Measurements from ENCODE around the gene NIPBL. TPM values are rescaled to one million over a fixed set of nuclear protein-coding genes. Genes with fewer than 3 reads are reported as not detected.
"Not testable (repeated sequence)": the region's sequence is repeated elsewhere in the genome, so short reads cannot be mapped to it uniquely, and the experiment has no call there.

NIPBL gene
- total RNA-seq, 2 experiments from 2014 or later, result 55.5 to 58.7 TPM

GRCh38 chr5:37080697-37081096 lies 204.1 kb downstream of the NIPBL start:
- Mint-ChIP-seq H3K27ac (no peak overlapping the region), H3K27me3 (no peaks in the 10 kb centered on the region), H3K4me1 (no peaks in the 10 kb centered on the region), H3K36me3 (ENCODE audit: low read depth) (peaks cover 8% of the 10 kb centered on the region), H3K4me3 (no peak overlapping the region), H3K9me3 (no peaks in the 10 kb centered on the region)
- CTCF ChIA-PET, result no interaction called here
- DNase-seq, result no peak
- POLR2A ChIA-PET, result interaction anchor here (1.9 kb wide), 1 partner anchor 9 kb away, joined by 4 read pairs; no protein-coding TSS in a partner anchor

DNA sequence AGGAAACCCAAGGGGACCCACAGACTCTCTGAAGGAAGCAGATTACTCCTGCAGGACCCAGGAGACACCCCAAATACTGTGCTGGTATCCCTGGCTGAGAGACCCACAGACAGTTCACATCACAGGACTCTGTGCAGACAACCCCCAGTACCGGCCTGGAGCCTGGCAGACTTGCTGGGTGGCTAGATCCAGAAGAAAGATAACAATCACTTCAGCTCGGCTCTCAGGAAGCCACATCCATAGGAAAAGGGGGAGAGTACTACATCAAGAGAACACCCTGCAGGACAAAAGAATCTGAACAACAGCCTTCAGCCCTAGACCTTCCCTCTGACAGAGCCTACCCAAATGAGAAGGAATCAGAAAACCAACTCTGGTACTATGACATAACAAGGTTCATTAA lies 206.4 kb downstream of the NIPBL start:
- CTCF ChIA-PET; H3K9me3 Mint-ChIP-seq; H3K4me1 Mint-ChIP-seq; POLR2A ChIA-PET; H3K27me3 Mint-ChIP-seq; H3K4me3 Mint-ChIP-seq; DNase-seq; H3K27ac Mint-ChIP-seq; H3K36me3 Mint-ChIP-seq (ENCODE audit: low read depth): not testable (repeated sequence)

DNA sequence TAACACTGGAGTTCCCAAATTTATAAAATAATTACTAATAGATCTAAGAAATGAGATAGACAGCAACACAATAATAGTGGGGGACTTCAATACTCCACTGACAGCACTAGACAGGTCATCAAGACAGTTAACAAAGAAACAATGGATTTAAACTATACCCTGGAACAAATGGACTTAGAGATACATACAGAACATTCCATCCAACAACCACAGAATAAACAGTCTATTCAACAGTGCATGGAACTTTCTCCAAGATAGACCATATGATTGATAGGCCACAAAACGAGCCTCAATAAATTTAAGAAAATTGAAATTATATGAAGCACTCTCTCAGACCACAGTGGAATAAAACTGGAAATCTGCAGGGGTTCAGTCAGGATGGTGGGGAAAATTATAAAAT lies 209.5 kb downstream of the NIPBL start:
- H3K27ac Mint-ChIP-seq; H3K36me3 Mint-ChIP-seq (ENCODE audit: low read depth); H3K9me3 Mint-ChIP-seq; H3K27me3 Mint-ChIP-seq; CTCF ChIA-PET; H3K4me3 Mint-ChIP-seq; POLR2A ChIA-PET; DNase-seq; H3K4me1 Mint-ChIP-seq: not testable (repeated sequence)

GRCh38 chr5:37086466-37087173 lies 210.1 kb downstream of the NIPBL start:
- no peak for DNase-seq
- Mint-ChIP-seq H3K9me3 (peaks cover 2% of the 10 kb centered on the region), H3K4me1 (no peaks in the 10 kb centered on the region), H3K27me3 (no peaks in the 10 kb centered on the region), H3K27ac (no peak overlapping the region), H3K36me3 (ENCODE audit: low read depth) (no peaks in the 10 kb centered on the region), H3K4me3 (no peak overlapping the region)
- CTCF ChIA-PET, result no interaction called here
- POLR2A ChIA-PET, result no interaction called here

DNA sequence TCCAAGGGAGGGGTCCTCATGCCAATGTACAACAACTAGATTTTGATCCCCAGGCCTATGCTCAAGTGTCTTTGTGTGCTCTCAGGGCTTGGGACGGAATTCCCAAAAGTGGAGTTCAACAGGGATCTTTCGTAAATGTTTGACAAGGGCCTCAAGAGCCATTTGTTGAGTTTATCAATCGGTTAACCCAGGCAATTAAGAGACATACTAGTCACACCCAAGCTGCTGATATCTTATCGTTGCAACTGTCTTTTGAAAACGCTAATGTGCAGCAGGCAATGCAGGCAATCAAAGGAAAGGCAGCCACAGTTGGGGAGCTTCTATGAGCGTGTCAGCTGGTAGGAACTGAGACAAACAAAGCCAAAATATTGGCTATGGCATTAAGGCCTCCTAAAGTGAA lies 211.4 kb downstream of the NIPBL start:
- no peak overlapping the region for H3K27ac Mint-ChIP-seq
- CTCF ChIA-PET, result no interaction called here

GRCh38 chr5:37090123-37090726 lies 213.7 kb downstream of the NIPBL start:
- Mint-ChIP-seq H3K36me3 (ENCODE audit: low read depth) (peaks cover 6% of the 10 kb centered on the region), H3K9me3 (peaks cover 2% of the 10 kb centered on the region), H3K4me1 (no peaks in the 10 kb centered on the region), H3K27me3 (no peaks in the 10 kb centered on the region), H3K4me3 (no peak overlapping the region), H3K27ac (no peak overlapping the region)
- ChIA-PET CTCF (no interaction called here), POLR2A (no interaction called here)
- no peak for DNase-seq

More for the DNA sequence above, 211.4 kb downstream of the NIPBL start:
- no peak for DNase-seq
- Mint-ChIP-seq H3K9me3 (peaks cover 2% of the 10 kb centered on the region), H3K4me3 (no peak overlapping the region), H3K4me1 (no peaks in the 10 kb centered on the region), H3K36me3 (ENCODE audit: low read depth) (no peaks in the 10 kb centered on the region), H3K27me3 (no peaks in the 10 kb centered on the region)
- POLR2A ChIA-PET, result no interaction called here

DNA sequence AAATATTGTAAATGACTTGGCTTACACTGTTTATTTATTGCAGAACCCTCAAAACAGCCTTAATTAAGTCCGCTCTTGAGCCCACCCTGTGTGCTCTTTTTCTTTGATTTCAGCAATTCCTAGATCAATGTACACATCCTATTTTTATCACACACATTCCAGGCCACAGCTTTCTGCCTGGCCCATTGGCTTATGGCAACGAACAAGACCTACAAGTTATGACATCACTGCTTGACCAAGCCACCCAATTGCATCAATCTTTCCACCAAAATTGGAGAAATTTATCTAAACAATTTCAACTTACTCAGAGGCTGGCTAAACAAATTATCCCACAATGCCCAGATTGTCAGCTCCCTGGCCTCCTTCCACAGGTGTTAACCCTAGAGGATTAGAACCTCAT lies 214.2 kb downstream of the NIPBL start:
- H3K4me1 Mint-ChIP-seq, result no peaks in the 10 kb centered on the region
- H3K36me3 Mint-ChIP-seq (ENCODE audit: low read depth), result peaks cover 6% of the 10 kb centered on the region
- DNase-seq, result no peak
- H3K27ac Mint-ChIP-seq, result no peak overlapping the region
- H3K4me3 Mint-ChIP-seq, result no peak overlapping the region
- H3K9me3 Mint-ChIP-seq, result peaks cover 2% of the 10 kb centered on the region
- ChIA-PET POLR2A (no interaction called here), CTCF (no interaction called here)
- no peaks in the 10 kb centered on the region for H3K27me3 Mint-ChIP-seq

DNA sequence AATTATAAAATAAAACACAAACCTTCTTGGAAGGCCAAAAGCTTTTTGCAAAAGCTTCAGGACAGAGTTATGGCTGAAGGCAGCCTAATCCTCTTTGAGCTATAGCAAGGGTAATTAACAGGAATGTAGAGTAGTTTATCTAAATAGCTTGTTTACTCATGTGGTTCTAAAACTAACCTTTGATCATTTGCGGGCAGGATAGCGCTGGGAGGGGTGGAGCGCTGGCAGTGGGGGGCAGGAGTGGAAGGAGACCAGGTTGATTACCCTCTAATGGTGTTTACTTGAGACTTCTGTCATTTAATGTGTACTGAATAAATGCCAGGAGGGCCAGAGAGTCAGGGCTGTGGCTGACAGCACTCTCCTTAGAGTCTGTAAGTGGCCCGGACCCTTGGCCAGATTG lies 217.2 kb downstream of the NIPBL start:
- H3K27ac Mint-ChIP-seq, POLR2A ChIA-PET, DNase-seq, H3K4me3 Mint-ChIP-seq, H3K27me3 Mint-ChIP-seq, H3K4me1 Mint-ChIP-seq: not testable (repeated sequence)
- Mint-ChIP-seq H3K36me3 (ENCODE audit: low read depth) (peaks cover 26% of the 10 kb centered on the region), H3K9me3 (peaks cover 12% of the 10 kb centered on the region)
- CTCF ChIA-PET, result interaction anchor here (0.6 kb wide), 1 partner anchor 64 kb away, joined by 3 read pairs; no protein-coding TSS in a partner anchor

- H3K27me3 Mint-ChIP-seq, CTCF ChIA-PET, POLR2A ChIA-PET, DNase-seq, H3K4me3 Mint-ChIP-seq, H3K4me1 Mint-ChIP-seq, H3K27ac Mint-ChIP-seq: not testable (repeated sequence)
- peaks cover 40% of the 10 kb centered on the region for H3K9me3 Mint-ChIP-seq
- H3K36me3 Mint-ChIP-seq (ENCODE audit: low read depth), result peaks cover 58% of the 10 kb centered on the region
Observed at GRCh38 chr5:37099267-37099666, 222.7 kb downstream of the NIPBL start.

GRCh38 chr5:37103302-37103701 lies 226.7 kb downstream of the NIPBL start:
- CTCF ChIA-PET, result no interaction called here

GRCh38 chr5:37109338-37109737 lies 232.8 kb downstream of the NIPBL start:
- Mint-ChIP-seq H3K9me3 (peaks cover 5% of the 10 kb centered on the region), H3K36me3 (ENCODE audit: low read depth) (peaks cover 49% of the 10 kb centered on the region), H3K27me3 (no peaks in the 10 kb centered on the region), H3K27ac (no peak overlapping the region), H3K4me3 (no peak overlapping the region), H3K4me1 (peaks cover 34% of the 10 kb centered on the region)
- CTCF ChIA-PET, result no interaction called here
- DNase-seq, result no peak
- POLR2A ChIA-PET, result no interaction called here

More at GRCh38 chr5:37103302-37103701, 226.7 kb downstream of the NIPBL start:
- no peak overlapping the region for H3K27ac Mint-ChIP-seq
- H3K4me3 Mint-ChIP-seq, result no peak overlapping the region
- POLR2A ChIA-PET, result no interaction called here
- peaks cover 58% of the 10 kb centered on the region for H3K36me3 Mint-ChIP-seq (ENCODE audit: low read depth)
- no peaks in the 10 kb centered on the region for H3K4me1 Mint-ChIP-seq
- no peak for DNase-seq
- H3K27me3 Mint-ChIP-seq, result no peaks in the 10 kb centered on the region
- peaks cover 29% of the 10 kb centered on the region for H3K9me3 Mint-ChIP-seq

GRCh38 chr5:37110135-37110534 lies 233.6 kb downstream of the NIPBL start:
- Mint-ChIP-seq H3K36me3 (ENCODE audit: low read depth) (peaks cover 49% of the 10 kb centered on the region), H3K27me3 (no peaks in the 10 kb centered on the region), H3K4me3 (no peak overlapping the region), H3K27ac (peak overlapping the region; percentile 3), H3K4me1 (peaks cover 34% of the 10 kb centered on the region), H3K9me3 (peaks cover 5% of the 10 kb centered on the region)
- no peak for DNase-seq
- POLR2A ChIA-PET, result no interaction called here
- CTCF ChIA-PET, result no interaction called here

- POLR2A ChIA-PET, result interaction anchor here (0.9 kb wide), 1 partner anchor 98 kb away, joined by 3 read pairs; no protein-coding TSS in a partner anchor
- Mint-ChIP-seq H3K27ac (peak overlapping the region; percentile 67), H3K4me3 (peak overlapping the region; percentile 42), H3K4me1 (peaks cover 34% of the 10 kb centered on the region), H3K27me3 (no peaks in the 10 kb centered on the region), H3K9me3 (peaks cover 5% of the 10 kb centered on the region), H3K36me3 (ENCODE audit: low read depth) (peaks cover 45% of the 10 kb centered on the region)
- no peak for DNase-seq
- CTCF ChIA-PET, result no interaction called here
Observed at GRCh38 chr5:37111426-37112382, 235.1 kb downstream of the NIPBL start.
